G401 (cell line): ENCODE data around the gene APOBEC3B. TPM values are rescaled to one million over a fixed set of nuclear protein-coding genes. Genes with fewer than 3 reads are reported as not detected.
"Not testable (repeated sequence)": the region's sequence is repeated elsewhere in the genome, so short reads cannot be mapped to it uniquely, and the experiment has no call there.

Source experiments
- DNase-seq: peaks from one replicate; pipeline ENCODE4 v3.0.0-alpha.2; 2015; ENCODE audit warnings: low spot score
- in situ Hi-C: cut with HindIII; loops from 2 replicates; pipeline ENCODE4 v1.10.0; 2016; ENCODE audit warnings: low sequenced_read_pairs, mixed read lengths
- total RNA-seq: library from RNA; depleted of rRNA; stranded (reverse); fragments of >200 nt; shearing (Covaris generic); gene quantifications from 2 replicates; pipeline ENCODE4 v1.2.3, GENCODE V29; 2014; rRNA removed

Gene APOBEC3B
- total RNA-seq, result 6.4 and 8.9 TPM in 2 replicates

DNA sequence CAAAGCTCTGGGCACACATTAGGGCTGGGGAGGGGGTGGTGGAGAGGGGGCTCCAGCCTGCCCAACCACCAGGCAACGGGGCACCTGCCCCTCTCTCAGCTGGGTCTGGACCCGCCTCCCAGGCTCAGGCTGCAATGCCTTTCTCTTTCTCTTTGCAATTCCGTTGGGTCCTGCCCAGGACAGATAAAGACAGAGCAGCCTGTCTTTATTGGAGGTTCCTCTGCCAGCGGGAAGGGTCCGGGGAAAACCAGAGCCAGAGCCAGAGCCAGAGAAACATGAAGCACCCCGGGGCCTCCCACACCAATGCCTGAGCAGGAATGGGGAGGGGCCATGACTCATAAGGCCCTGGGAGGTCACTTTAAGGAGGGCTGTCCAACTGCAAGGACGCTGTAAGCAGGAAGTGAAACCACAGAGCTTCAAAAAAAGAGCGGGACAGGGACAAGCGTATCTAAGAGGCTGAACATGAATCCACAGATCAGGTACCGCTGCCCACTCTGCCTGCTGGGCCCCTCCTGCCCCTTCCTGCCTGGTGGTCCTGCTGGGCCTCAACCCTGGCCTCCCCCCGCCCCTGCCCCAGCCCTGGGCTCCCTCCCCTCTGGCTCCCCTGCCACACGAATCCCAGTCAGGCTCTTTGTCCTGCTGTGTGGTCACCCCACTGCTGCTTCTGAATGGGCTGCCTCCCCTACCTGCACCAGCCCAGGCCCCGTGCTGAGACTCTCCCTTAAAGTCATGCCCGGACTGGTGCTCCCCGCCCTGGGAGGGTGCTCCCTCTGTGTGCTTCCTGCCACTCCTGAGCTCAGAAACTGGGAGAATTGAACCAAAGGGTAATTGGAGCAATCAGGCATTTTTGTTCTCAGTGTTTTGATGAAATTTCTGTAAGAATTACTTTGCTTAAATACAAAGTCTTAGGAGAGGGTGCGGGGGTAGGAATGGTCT, at the start of gene APOBEC3B:
Gene APOBEC3B, plus strand, starts transcription at position 356 of the 936 bp plus-strand sequence. Its CDS starts 107 bp downstream, at position 463.
- in situ Hi-C loops, result no loop called here
- DNase-seq, result peak; percentile 68

DNA sequence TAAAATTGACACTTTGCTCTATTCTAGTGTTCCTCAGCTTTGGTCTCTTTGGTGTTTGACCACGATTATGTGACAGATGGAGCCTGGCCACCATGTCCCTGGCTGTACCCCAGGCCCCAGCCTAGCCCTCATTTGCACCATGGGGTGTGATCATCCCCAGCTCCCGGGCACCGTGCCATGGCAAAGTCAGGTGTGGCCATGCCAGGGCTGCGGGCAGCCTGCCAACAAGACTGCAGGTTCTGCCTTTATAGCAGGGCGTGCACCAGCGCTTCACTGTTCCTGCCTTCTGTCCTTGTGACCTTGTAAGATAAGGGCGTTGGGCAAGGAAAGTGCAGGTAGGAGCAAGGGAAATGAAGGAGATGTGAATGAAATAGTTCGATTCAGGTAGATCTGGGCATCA, 47.1 kb upstream of the APOBEC3B start:
- in situ Hi-C loops, result no loop called here

DNA sequence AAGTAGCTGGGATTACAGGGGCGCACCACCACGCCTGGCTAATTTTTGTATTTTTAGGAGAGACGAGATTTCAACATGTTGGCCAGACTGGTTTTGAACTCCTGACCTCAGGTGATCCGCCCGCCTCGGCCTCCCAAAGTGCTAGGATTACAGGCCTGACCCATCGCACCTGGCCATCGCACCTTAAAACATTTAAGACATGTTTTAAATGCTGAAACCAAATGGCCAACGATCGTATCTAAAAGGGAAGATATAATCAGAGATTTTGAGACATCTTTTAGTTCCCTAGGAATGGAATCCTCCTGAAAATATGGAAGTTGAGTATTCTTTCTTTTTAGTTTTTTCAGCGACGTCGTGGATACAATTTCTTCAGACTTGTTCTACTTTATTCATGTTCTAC, 46.5 kb upstream of the APOBEC3B start:
- DNase-seq, result no peak

More for the DNA sequence above, 47.1 kb upstream of the APOBEC3B start:
- DNase-seq, result peak; percentile 97

DNA sequence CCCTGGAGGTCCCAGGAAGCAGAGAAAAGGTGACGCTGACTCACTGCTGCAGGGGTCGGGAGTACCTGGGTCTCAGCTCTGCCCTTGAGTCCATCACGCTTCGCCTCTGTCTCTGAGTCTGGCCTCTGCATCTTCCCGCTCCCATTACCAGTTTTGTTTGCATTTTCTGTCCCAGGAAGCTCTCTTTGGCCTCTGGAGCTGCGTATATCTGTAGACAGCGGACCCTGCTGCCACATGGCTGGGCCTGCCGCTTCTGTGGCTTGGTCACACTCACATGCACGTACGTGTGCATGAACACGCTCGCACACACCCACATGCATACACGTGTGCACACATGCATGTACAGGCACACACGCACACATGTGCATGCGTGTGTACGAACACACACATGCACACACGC, 45.6 kb upstream of the APOBEC3B start:
- no peak for DNase-seq
- in situ Hi-C loops, result no loop called here

More for the DNA sequence above, 46.5 kb upstream of the APOBEC3B start:
- in situ Hi-C loops, result no loop called here

DNA sequence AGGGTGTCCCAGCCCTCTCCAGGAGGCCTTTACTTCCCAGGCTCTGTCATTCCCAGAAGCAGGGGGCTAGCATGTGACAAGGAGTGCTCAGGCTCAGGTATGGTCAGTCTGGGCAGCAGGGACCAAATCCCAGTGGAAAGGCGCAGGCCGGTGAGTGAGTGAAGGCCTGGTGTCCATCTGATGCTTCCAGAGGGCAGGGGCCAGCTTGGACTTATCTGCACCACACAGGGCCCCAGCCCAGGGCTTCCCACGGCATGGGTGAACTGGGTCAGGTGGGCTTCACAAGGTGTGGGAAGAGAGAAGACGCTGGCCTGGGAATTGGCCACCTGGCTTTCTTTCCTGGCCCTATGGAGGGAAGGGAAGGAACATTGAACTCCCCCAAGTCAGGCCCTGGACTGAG, 45.1 kb upstream of the APOBEC3B start:
- DNase-seq, result no peak
- in situ Hi-C loops, result no loop called here

DNA sequence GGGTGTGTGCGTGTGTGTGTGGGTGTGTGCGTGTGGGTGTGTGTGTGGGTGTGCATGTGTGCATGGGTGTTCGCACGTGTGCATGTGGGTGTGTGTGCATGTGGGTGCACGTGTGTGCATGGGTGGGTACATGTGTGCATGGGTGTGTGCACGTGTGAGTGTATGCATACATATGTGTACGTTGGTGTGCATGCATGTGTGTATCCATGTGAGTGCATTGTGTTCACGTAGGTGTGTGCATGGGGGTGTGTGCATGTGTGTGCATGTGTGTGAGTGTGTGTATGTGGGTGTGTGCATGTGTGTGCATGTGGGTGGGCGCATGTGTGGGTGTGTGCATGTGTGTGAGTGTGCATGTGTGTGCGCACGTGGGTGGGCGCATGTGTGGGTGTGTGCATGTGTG, 44.6 kb upstream of the APOBEC3B start:
- DNase-seq, result no peak
- in situ Hi-C loops, result no loop called here

DNA sequence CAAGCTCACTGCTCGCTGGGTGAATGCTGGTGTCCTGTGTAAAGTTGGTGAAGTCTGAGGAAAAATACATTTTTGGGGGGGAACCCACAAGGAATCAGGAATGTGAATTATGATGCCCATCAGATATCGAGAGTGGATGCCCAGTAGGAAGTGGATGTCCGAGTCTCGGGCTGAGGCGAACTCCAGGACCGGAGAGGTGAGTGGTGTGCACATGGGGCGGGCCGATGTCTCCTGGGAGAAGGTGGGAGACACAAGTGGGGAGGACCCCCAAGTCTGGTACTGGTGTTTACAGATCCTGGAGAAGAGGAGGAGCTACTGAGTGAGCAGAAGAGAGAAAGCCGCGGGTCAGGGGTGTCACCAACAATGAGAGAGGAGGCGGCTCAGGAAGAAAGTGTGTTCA, 43.9 kb upstream of the APOBEC3B start:
- in situ Hi-C loops, result no loop called here
- no peak for DNase-seq

DNA sequence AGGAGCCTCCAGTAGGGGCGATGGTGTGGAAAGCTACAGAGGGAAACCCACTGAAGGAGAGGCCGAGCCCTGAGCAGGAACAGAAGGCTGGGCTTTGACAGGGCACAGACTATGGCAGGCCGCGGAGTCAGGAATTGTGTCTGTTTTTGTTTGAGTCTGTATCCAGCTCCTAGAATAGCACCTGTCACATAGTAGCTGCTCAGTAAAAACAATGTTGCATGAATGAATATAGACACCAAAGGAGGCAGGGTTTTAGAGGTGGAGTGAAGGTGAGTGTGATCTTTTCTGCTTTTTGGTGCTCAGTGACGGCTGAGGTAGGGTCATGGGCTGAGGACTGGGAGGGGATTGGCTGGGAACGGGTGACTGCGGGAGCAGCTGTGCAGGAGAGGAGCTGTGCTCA, 43.2 kb upstream of the APOBEC3B start:
- no peak for DNase-seq
- in situ Hi-C loops, result no loop called here

DNA sequence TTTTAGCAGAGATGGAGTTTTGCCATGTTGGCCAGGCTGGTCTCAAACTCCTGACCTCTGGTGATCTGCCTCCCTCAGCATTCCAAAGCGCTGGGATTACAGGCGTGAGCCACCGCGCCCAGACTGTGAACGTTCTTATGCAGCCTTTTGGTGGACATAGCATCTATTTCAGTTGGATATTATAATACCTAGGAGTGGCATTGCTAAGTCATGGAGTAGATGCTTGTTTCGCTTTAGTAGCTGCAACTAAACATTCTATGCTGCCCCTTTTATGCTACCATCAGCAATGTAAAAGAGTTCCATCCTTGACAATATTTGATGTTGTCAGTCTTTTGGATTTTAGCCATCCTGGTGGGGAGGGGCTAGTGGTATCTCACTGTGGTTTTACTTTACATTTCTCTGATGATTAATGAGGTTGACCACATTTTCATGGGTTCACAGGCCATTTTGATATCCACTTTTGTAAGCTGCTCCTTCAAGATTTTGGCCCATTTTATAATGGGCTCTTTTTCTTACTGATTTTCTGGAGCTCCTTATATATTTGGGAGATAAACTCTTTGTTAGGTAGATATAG, 41.2 kb upstream of the APOBEC3B start:
- DNase-seq, result no peak
- in situ Hi-C loops, result no loop called here

DNA sequence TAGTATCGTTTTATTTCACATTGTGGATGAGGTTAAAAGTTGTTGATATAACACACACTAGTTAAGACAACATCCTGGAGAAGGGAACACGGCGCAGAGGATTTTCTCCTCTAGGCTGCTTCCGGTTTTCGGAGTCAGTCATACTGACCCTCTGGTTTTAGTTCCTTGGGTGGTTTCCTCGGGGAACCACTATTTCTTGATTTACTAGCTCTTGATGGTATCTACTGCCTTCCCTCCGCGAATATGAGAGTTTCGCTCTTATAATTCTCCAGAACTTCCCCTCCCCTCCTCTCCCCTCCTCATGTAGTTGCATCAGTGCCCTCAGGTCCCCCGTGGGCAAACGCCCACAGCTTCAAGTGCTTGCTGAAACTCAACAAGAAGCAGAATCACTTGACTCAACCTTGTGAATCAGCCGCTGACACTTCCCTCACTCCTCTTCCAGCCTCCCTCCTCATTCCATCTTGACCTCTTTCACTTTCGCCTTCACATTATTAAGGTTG, 40.6 kb upstream of the APOBEC3B start:
- no peak for DNase-seq
- in situ Hi-C loops, result no loop called here

DNA sequence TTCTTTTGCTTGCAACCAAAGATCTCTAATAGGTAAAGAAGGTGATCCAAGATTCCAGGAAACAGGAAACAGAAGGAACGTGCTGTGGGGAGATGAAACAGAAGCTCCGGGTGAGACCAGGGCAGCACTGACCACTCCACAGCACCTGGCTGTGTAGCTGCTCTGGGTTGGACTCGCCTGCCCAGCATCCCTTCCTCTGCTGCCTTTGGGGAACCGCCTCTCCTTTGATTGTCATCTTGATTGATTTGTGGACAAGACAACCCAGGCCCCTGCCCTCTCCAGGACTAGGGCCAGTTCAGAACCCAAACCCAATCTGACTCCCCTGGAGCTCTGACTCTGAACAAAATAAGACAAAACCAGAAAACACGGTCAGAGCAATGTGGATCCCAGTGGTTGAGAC, 39.4 kb upstream of the APOBEC3B start:
- in situ Hi-C loops, result no loop called here
- DNase-seq, result no peak

DNA sequence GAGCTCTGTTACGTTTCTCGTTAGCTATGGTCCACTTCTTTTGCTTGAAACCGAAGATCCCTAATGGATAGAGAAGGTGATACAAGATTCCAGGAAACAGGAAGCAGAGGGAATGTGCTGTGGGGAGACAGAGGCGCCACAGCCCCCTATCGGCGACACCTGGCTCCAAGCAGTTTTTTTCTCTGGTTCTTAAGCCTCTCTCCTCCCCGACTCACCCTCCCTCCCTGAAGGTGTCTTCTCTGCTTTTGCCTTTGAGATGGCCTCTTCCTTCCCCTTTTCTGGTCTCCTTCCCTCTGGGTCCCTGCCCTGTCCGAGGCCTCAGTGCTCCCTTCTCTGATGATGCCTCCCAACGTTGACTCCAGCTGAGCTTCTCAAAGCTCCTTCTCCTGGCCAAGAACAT, 38.9 kb upstream of the APOBEC3B start:
- in situ Hi-C loops, result no loop called here
- DNase-seq, result no peak

DNA sequence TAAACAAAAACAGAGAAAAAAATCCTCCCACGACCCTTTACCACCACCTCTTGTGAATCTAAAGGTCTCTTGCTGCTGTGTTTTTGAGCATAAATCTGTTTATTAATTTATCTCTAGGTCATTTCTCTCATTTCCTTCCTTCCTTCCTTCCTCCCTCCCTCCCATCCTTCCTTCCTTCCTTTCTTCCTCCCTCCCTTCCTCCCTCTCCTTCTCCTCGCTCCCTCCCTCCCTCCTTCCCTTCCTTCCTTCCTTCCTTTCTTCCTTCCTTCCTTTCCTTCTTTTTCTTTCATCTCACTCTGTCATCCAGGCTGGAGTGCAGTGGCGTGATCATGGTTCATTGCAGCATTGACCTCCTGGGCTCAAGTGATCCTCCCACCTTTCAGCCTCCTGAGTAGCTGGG, 38.3 kb upstream of the APOBEC3B start:
- no peak for DNase-seq
- in situ Hi-C loops, result no loop called here

DNA sequence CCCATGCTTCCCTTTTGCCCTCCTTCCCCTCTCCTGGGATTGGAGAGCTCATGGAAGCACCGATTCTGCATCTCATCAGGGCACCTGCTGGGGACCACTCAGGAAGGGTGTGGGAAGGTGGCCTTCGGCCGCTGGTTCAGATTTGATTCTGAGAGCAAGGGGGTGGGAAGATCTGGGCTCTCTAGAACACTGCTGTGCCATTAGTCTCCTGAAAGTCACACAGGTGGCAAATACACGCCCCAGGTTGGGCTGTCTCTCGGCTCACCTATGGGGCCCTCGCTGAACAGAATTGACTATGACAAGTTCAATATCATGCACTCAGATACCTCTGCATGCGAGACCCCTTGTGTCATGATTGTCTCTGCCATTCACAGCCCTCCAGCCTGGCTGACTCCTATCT, 37.5 kb upstream of the APOBEC3B start:
- DNase-seq, result no peak
- in situ Hi-C loops, result no loop called here

DNA sequence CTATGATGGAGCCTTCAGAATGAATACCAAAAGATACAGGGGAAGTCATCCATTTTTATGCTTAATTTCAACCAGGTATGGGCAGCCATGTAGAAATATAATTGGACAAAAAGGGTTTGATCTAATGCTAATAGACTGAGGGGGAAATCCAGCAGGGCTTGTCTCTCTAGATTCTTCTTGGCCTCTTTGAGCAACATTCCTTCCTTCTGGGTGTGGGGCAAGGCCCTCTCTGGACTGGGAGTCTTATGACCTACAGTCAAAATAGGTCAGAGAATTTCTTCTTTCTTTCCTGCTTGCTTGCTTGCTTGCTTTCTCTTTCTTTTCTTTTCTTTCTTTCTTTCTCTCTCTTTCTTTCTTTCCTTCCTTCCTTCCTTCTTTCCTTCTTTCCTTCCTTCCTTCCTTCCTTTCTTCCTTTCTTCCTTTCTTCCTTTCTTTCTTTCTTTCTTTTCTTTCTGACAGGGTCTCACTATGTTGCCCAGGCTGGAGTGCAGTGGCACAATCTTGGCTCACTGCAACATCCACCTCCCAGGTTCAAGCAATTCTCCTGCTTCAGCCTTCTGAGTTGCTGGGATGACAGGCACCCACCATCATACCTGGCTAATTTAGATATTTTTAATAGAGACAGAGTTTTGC, 36.3 kb upstream of the APOBEC3B start:
- in situ Hi-C loops, result not testable (repeated sequence)

DNA sequence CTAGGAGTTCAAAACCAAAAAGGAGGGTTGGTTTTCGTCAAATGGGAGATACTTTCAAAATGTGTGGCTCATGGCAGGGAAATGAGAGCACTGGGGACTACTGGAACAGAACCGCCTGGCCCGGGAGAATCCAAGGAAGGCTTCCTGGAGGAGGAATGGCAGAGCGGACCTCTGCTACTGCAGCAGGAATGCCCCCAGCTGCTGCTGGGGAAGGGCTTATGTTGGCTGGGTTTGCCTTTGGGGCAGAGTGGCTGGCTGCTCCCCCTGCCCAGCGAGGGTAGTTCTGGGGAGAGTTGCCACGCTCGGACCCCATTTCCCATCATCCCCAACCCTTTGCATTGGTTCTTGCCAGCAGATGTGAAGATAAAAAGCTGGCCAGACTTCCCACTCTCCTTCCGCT, 35.4 kb upstream of the APOBEC3B start:
- DNase-seq, result no peak
- in situ Hi-C loops, result no loop called here

More for the DNA sequence above, 36.3 kb upstream of the APOBEC3B start:
- DNase-seq, result not testable (repeated sequence)

DNA sequence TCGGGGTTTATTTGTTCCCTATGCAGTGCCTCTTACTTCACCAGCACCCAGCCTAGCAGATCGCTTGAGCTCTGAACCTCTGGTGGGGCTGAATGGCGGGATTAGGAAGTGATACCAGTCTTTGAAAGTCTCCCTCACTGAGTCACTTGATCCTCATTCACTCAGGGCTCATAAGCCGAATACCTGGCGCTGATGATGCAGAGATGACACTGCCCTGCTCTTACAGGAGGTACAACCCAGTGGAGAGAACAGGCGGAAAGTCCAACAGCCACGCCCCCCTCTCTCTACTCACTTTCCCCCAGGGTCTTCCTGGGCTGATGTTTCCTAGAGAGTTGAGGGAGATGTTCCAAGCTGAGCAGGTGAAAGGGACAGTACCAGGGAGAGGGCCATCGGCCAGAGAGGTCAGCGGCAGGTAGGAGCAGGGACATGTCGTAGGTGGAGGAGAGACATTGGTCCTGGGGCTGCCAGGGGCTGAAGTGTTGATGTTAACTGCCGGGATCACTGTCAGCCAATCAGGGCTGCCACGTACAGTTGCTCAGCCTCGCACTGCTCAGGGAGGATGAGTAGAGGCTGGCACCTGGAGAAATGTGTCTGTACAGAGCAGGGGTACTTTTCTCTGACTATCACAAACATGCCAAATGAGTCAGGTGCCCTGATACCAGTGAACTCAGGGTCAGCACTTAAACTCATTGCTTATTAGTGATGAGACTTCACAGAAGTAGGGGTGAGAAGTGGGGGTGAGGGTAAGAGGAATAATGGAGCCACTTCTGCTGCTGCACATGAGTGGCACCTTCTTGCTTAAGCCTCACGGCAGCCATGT, 34.6 kb upstream of the APOBEC3B start:
- no peak for DNase-seq
- in situ Hi-C loops, result no loop called here

DNA sequence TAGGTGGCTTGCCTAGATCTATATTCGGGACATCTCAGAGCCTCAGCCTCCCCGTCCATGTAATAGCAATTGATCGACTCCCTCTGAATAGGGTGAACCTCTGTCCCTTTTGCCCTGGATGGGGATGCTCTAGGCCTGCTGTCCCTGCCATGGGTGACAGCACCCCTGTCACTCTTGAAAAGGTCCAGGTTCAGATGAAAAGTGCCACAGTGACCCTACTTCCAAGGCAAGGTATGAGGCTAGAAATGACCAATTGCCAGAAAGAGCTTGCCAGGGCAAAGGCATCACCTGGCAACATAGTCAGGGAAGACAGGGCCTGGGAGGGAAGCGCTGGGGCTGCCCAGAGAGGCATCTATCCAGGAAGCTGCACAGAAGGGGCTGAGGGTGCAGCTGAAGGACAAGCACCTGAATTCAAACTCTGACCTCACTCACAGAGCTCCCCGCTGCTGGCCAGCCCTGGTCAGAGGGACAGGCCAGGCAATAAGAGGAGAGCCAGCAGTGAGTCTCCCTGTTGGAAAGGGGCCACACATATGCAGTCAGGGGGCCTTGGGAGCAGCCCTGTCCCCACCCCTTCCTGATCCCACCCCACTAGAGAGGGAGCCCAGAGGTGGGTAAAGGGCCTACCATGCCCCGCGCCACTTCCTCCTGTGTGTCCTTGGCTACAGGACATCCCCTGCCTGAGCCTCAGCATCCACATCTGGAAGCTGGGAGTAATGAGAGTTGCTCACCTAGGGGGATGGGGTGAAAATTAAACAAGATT, 33.8 kb upstream of the APOBEC3B start:
- no peak for DNase-seq
- in situ Hi-C loops, result no loop called here
